Smooth muscle cell (in vitro differentiated cells): Measurements from ENCODE around the gene ULBP3. TPM values are rescaled to one million over a fixed set of nuclear protein-coding genes. Genes with fewer than 3 reads are reported as not detected.
A peak's percentile ranks its signal among the peaks of the same experiment; 100 is the strongest.

Experiments
- DNase-seq: peaks from one replicate; lab custom pipeline; 2025; ENCODE audit not compliant: unreplicated experiment; lab: John Stamatoyannopoulos, UW
- H2AFZ ChIP-seq: fragments of 200-600 bp; sonication (generic); 2 replicates; pipeline ENCODE4 v1.6.0; 2016; ENCODE audit warnings: antibody characterized with exemption, low read depth, mild to moderate bottlenecking
- H3F3A ChIP-seq: fragments of 200-600 bp; sonication (generic); 2 replicates; pipeline ENCODE4 v1.6.0; 2017; ENCODE audit warnings: antibody characterized with exemption, low read depth
- H3K27ac ChIP-seq: fragments of 200-600 bp; sonication (generic); 2 replicates; pipeline ENCODE4 v1.5.1; 2016; ENCODE audit warnings: low read depth, mild to moderate bottlenecking
- H3K27me3 ChIP-seq: fragments of 200-600 bp; sonication (generic); 2 replicates; pipeline ENCODE4 v1.6.1; 2016; ENCODE audit warnings: low read depth, mild to moderate bottlenecking
- H3K36me3 ChIP-seq: fragments of 200-600 bp; sonication (generic); 2 replicates; pipeline ENCODE4 v1.5.1; 2016; ENCODE audit warnings: low read depth
- H3K4me1 ChIP-seq: fragments of 200-600 bp; sonication (generic); 2 replicates; pipeline ENCODE4 v1.5.1; 2016; ENCODE audit warnings: low read depth
- H3K4me2 ChIP-seq: fragments of 200-600 bp; sonication (generic); 2 replicates; pipeline ENCODE4 v1.6.0; 2016; ENCODE audit warnings: mild to moderate bottlenecking
- H3K4me3 ChIP-seq: fragments of 200-600 bp; sonication (generic); 2 replicates; pipeline ENCODE4 v1.5.1; 2016; ENCODE audit warnings: mild to moderate bottlenecking
- H3K79me2 ChIP-seq: fragments of 200-600 bp; sonication (generic); 2 replicates; pipeline ENCODE4 v1.6.0; 2016; ENCODE audit warnings: low read depth, mild to moderate bottlenecking
- H3K9ac ChIP-seq: fragments of 200-600 bp; sonication (generic); 2 replicates; pipeline ENCODE4 v1.6.0; 2016; ENCODE audit warnings: low read depth
- H3K9me3 ChIP-seq: fragments of 200-600 bp; sonication (generic); replicated peaks from 2 replicates; pipeline ENCODE4 v1.5.1; 2016; ENCODE audit warnings: low read depth
- H4K20me1 ChIP-seq: fragments of 200-600 bp; sonication (generic); 2 replicates; pipeline ENCODE4 v1.6.0; 2016; ENCODE audit warnings: low read depth
- CTCF ChIP-seq: fragments of 200-600 bp; sonication (generic); IDR thresholded peaks from 2 replicates; pipeline ENCODE4 v1.5.1; 2017; ENCODE audit warnings: borderline replicate concordance, mild to moderate bottlenecking, antibody characterized with exemption; ENCODE audit not compliant: insufficient read depth, poor library complexity, severe bottlenecking
- WGBS: methylation state at CpG from one replicate; pipeline ENCODE4 v1.1.7; 2016; ENCODE audit warnings: low lambda C conversion rate; 5-methylcytosine and 5-hydroxymethylcytosine counted together
- polyA plus RNA-seq: library from polyadenylated mRNA; unstranded; fragments of >200 nt; fragmentation: Nextera tagmentation; extraction: Ambion mirVana; gene quantifications from 2 replicates; pipeline ENCODE4 v1.2.1, GENCODE V29; 2016
- total RNA-seq: library from RNA; depleted of rRNA; stranded (reverse); fragments of >200 nt; gene quantifications from 2 replicates; pipeline ENCODE4 v1.2.3, GENCODE V29; 2014

ULBP3 gene
- total RNA-seq (6.0 and 11.7 TPM in 2 replicates), polyA plus RNA-seq (2.4 and 3.4 TPM in 2 replicates)

DNA sequence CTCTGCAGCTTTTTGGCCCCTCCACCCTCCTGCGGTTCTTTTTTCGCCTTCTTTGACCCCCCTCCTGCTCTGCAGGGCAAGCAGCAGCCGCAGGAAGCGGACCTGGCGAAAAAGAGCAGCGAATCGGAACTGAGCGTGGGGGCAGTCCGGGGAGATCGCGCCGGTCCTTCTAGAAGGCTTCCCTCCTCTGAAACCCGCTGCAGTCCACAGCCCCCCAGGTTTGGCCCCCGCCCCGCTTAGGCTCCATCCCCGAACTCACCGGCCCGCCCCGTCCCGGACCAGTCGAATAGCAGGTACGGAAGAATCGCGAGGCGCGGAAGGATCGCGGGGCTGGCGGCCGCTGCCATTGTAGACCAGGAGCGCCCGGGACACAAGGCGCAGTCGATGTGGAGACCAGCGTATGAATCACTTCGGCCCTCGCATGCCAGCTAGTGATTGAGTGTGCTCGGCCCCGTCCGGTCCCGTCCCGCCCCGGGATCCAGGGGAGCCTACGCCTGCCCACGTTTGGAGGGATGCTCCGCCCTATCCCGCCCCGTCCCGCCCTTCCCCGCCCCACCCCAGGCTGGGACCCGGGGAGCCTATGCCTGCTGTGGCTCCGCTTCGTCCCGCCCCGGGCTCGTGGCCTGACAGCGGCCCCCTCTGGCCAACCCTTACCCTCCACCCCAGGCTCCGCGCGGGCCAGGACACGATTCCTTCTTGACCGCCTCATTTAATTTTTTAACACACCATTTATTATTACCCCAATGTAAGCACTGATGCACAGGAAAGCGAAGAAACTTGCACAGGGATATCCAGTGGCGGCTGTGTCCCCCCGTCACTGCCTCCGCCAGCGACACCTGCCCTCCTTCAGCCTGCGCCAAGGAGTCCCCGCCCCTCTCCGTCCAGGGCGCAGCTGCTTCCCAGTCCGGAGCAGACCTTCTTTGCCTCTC lies at the start of gene ULBP3:
TSS of gene ULBP3 (minus strand) at position 402 of the 929 bp plus-strand sequence. CDS start at position 347, 55 bp downstream.
- H3K9me3 ChIP-seq: no peaks in the 10 kb centered on the region
- no peak within 1 kb of the TSS for H3K27ac ChIP-seq
- peak; percentile 83 for DNase-seq

DNA sequence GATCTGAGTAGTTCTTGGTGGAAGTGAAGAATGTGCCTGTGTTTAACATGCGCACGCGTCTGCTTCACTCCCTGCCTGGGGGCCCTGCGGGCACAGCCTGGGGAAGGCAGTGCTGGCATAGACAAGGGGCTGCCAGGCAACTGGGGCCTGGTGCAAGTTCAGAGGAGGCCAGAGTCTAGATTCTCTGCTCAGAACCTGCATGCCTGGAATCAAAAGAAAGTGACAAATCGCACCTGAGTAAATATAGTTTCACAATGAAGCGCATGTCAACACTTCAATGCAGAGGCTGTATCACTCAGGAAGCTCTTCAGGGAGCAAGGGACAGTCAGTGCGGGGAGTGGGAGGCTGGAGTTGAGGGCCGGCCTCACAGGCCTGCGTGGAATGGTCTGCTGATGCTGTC lies 49.7 kb upstream of the ULBP3 start:
- 93% methylated on average over 9 of the region's 9 CpGs for WGBS
- TF ChIP-seq CTCF: no peak
- no peak overlapping the region for H3K4me2 ChIP-seq
- no peaks in the 10 kb centered on the region for H3K79me2 ChIP-seq
- no peaks in the 10 kb centered on the region for H3K4me1 ChIP-seq
- H4K20me1 ChIP-seq: no peaks in the 10 kb centered on the region
- no peaks in the 10 kb centered on the region for H3K9me3 ChIP-seq
- H3K36me3 ChIP-seq: no peaks in the 10 kb centered on the region
- no peaks in the 10 kb centered on the region for H3F3A ChIP-seq
- peaks cover 7% of the 10 kb centered on the region for H3K27me3 ChIP-seq
- no peak for DNase-seq
- no peak overlapping the region for H3K9ac ChIP-seq
- no peak overlapping the region for H3K4me3 ChIP-seq
- H2AFZ ChIP-seq: no peak overlapping the region
- no peak overlapping the region for H3K27ac ChIP-seq

More for the DNA sequence above, at the start of gene ULBP3:
- peak within 1 kb of the TSS; percentile 39 for H3K9ac ChIP-seq
- no peaks in the 10 kb centered on the region for H3K4me1 ChIP-seq
- H3K4me3 ChIP-seq: peak within 1 kb of the TSS; percentile 54
- WGBS: 2% methylated on average over 52 of the region's 72 CpGs
- H3F3A ChIP-seq: peaks cover 9% of the 10 kb centered on the region
- H3K79me2 ChIP-seq: no peaks in the 10 kb centered on the region
- H3K27me3 ChIP-seq: peaks cover 9% of the 10 kb centered on the region
- peak within 1 kb of the TSS; percentile 71 for H2AFZ ChIP-seq
- peak within 1 kb of the TSS; percentile 86 for H3K4me2 ChIP-seq
- TF ChIP-seq CTCF: peak; percentile 44
- H3K36me3 ChIP-seq: no peaks in the 10 kb centered on the region
- H4K20me1 ChIP-seq: no peaks in the 10 kb centered on the region

DNA sequence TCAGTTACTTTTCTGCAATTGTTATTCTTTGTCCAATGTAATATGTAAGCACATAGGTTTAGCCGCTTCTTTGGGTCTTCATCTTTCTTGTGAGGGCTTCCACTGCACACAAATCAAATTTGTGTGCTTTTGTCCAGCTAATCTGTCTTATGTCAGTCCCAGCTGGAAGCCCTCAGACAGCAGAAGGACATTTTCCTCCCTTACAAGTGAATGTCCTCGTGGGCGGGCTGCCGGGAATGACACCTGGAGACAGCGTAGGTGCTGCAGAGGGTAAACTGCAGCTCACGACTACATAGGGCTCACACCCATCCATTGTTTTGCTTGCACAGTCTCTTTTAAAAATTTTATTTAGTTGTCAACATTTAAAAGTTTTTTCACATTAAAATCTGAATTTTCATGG lies 49.3 kb upstream of the ULBP3 start:
- peaks cover 7% of the 10 kb centered on the region for H3K27me3 ChIP-seq
- H3K4me2 ChIP-seq: no peak overlapping the region
- H3K27ac ChIP-seq: no peak overlapping the region
- no peak for DNase-seq
- H3K79me2 ChIP-seq: no peaks in the 10 kb centered on the region
- H3K4me3 ChIP-seq: no peak overlapping the region
- no peaks in the 10 kb centered on the region for H3K4me1 ChIP-seq
- no peak for TF ChIP-seq CTCF
- H3K9ac ChIP-seq: no peak overlapping the region
- H3F3A ChIP-seq: no peaks in the 10 kb centered on the region
- H4K20me1 ChIP-seq: no peaks in the 10 kb centered on the region
- H2AFZ ChIP-seq: no peak overlapping the region
- H3K36me3 ChIP-seq: no peaks in the 10 kb centered on the region
- H3K9me3 ChIP-seq: no peaks in the 10 kb centered on the region
- 85% methylated on average over 6 of the region's 6 CpGs for whole genome bisulfite sequencing
